ENCODE data around the gene TEX264. TPM values are rescaled to one million over a fixed set of nuclear protein-coding genes. Genes with fewer than 3 reads are reported as not detected.

TEX264 gene
- polyA plus RNA-seq, 1 donor from 2014 or later: 35.4 TPM

- no peak overlapping the region for H2AFZ ChIP-seq (ENCODE audit: low read depth, low read length)
- H3K27ac ChIP-seq (ENCODE audit: low read length): no peak overlapping the region
- no peak overlapping the region for H3K4me3 ChIP-seq (ENCODE audit: low read length)
- no peak overlapping the region for H3K9ac ChIP-seq (ENCODE audit: low read length)
- no peaks in the 10 kb centered on the region for H3F3A ChIP-seq (ENCODE audit: insufficient read depth, low read length, poor library complexity, severe bottlenecking)
- no peaks in the 10 kb centered on the region for H3K27me3 ChIP-seq (ENCODE audit: insufficient read depth, low read depth, low read length)
- no peaks in the 10 kb centered on the region for H3K9me2 ChIP-seq (ENCODE audit: insufficient read depth, low read length)
- H3K4me2 ChIP-seq (ENCODE audit: low read length): no peak overlapping the region
- H3K9me3 ChIP-seq (ENCODE audit: low read length): no peaks in the 10 kb centered on the region
- peak; percentile 61 for TF ChIP-seq SMC3 (conservative IDR thresholded peaks at IDR 0.05; ENCODE audit: poor library complexity)
- peak; percentile 52 for TF ChIP-seq RAD21 (conservative IDR thresholded peaks at IDR 0.05)
- no peak for TF ChIP-seq EZH2 (IDR thresholded peaks at IDR 0.05; ENCODE audit: borderline replicate concordance, insufficient read depth, low read length, poor library complexity, severe bottlenecking)
- no peak for TF ChIP-seq MXI1 (conservative IDR thresholded peaks at IDR 0.05; ENCODE audit: poor library complexity, severe bottlenecking)
- TF ChIP-seq REST (IDR thresholded peaks at IDR 0.05; ENCODE audit: borderline replicate concordance): no peak
- peak; percentile 69 for TF ChIP-seq CTCF (IDR thresholded peaks at IDR 0.05; ENCODE audit: poor library complexity, severe bottlenecking)
- H3K79me2 ChIP-seq (replicated peaks; ENCODE audit: insufficient read depth, low read length): no peaks in the 10 kb centered on the region
- no peaks in the 10 kb centered on the region for H4K20me1 ChIP-seq (ENCODE audit: insufficient read depth)
- H3K36me3 ChIP-seq (ENCODE audit: insufficient read depth, low read length): no peaks in the 10 kb centered on the region
These were observed 47.7 kb downstream of the TEX264 start for GRCh38 chr3:51718547-51719409.

GRCh38 chr3:51719410-51720025 is 48.5 kb downstream of the TEX264 start:
- no peak overlapping the region for H3K4me3 ChIP-seq (ENCODE audit: low read length)
- no peak overlapping the region for H3K27ac ChIP-seq (ENCODE audit: low read length)
- TF ChIP-seq POLR2AphosphoS5 (IDR thresholded peaks at IDR 0.05) (no peak), CTCF (IDR thresholded peaks at IDR 0.05; ENCODE audit: poor library complexity, severe bottlenecking) (peak; percentile 15)
- H3K4me2 ChIP-seq (ENCODE audit: low read length): no peak overlapping the region
- no peaks in the 10 kb centered on the region for H4K20me1 ChIP-seq (ENCODE audit: insufficient read depth)
- H3K9me2 ChIP-seq (ENCODE audit: insufficient read depth, low read length): no peaks in the 10 kb centered on the region
- H3K27me3 ChIP-seq (ENCODE audit: insufficient read depth, low read depth, low read length): no peaks in the 10 kb centered on the region
- no peaks in the 10 kb centered on the region for H3K36me3 ChIP-seq (ENCODE audit: insufficient read depth, low read length)
- H3K9me3 ChIP-seq (ENCODE audit: low read length): no peaks in the 10 kb centered on the region
- no peak overlapping the region for H2AFZ ChIP-seq (ENCODE audit: low read depth, low read length)
- H3F3A ChIP-seq (ENCODE audit: insufficient read depth, low read length, poor library complexity, severe bottlenecking): no peaks in the 10 kb centered on the region
- H3K9ac ChIP-seq (ENCODE audit: low read length): no peak overlapping the region
- no peaks in the 10 kb centered on the region for H3K79me2 ChIP-seq (replicated peaks; ENCODE audit: insufficient read depth, low read length)
